ENCODE results near the gene SHC2.

The SHC2 gene

DNA sequence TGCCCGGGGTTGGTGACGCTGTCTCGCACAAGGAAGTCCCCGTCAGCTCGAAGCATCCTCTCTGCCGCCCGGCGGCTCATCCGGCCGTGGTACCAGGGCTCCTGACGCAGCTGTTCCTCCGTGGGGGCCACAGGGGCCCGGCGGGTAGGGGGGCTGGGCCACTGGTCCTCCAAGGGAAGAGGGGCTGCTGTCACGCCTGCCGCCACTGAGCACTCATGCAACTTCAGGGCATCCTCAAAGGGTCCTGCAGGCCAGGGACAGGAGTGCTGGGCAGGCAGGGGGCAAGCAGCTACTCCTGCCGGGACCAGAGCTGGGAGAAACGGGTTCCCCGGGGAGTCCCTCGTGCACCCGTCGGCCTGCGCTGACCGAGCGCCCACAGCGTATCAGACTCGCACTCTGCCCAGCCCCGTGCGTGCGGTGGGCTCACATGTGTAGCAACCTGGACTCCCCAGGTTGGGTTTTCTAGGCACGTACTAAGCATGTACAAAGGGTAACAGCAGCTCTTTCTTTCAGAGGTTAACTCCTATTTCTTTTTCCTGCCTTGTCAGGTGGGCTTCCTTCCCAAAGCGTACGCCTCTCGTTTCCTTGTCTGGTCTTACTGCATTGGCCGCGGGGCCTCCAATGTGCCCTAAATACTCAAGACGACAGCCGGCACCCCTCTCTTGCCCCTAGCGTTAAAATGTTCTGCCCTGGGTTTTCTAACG is 38.5 kb downstream of the SHC2 start:
- no peaks in the 10 kb centered on the region for H3F3A ChIP-seq (ENCODE audit: insufficient read depth, low read length)
- no peak overlapping the region for H3K27ac ChIP-seq (ENCODE audit: low read depth, low read length, poor library complexity, severe bottlenecking)
- H3K79me2 ChIP-seq (ENCODE audit: insufficient read depth, low read length), result no peaks in the 10 kb centered on the region
- no peak overlapping the region for H3K4me2 ChIP-seq (ENCODE audit: low read length)
- H3K4me1 ChIP-seq (ENCODE audit: insufficient read depth, low read length, severe bottlenecking), result no peaks in the 10 kb centered on the region
- no peaks in the 10 kb centered on the region for H4K20me1 ChIP-seq (ENCODE audit: insufficient read depth, low read length)
- no peaks in the 10 kb centered on the region for H3K27me3 ChIP-seq (ENCODE audit: insufficient read depth, low read length)
- TF ChIP-seq EZH2 (IDR thresholded peaks at IDR 0.05; ENCODE audit: borderline replicate concordance, low read length), result no peak
- TF ChIP-seq, protein P1, sequence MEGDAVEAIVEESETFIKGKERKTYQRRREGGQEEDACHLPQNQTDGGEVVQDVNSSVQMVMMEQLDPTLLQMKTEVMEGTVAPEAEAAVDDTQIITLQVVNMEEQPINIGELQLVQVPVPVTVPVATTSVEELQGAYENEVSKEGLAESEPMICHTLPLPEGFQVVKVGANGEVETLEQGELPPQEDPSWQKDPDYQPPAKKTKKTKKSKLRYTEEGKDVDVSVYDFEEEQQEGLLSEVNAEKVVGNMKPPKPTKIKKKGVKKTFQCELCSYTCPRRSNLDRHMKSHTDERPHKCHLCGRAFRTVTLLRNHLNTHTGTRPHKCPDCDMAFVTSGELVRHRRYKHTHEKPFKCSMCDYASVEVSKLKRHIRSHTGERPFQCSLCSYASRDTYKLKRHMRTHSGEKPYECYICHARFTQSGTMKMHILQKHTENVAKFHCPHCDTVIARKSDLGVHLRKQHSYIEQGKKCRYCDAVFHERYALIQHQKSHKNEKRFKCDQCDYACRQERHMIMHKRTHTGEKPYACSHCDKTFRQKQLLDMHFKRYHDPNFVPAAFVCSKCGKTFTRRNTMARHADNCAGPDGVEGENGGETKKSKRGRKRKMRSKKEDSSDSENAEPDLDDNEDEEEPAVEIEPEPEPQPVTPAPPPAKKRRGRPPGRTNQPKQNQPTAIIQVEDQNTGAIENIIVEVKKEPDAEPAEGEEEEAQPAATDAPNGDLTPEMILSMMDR (IDR thresholded peaks at IDR 0.05; ENCODE audit: low read length), result no peak
- H2AFZ ChIP-seq (ENCODE audit: low read length), result no peak overlapping the region
- no peak overlapping the region for H3K4me3 ChIP-seq (ENCODE audit: low read depth, low read length, poor library complexity, severe bottlenecking)
- H3K9ac ChIP-seq (ENCODE audit: low read length), result no peak overlapping the region
- H3K9me3 ChIP-seq (ENCODE audit: low read length), result no peaks in the 10 kb centered on the region
- no peaks in the 10 kb centered on the region for H3K9me2 ChIP-seq (ENCODE audit: low read depth, low read length)
- no peaks in the 10 kb centered on the region for H3K36me3 ChIP-seq (ENCODE audit: insufficient read depth, low read length)

DNA sequence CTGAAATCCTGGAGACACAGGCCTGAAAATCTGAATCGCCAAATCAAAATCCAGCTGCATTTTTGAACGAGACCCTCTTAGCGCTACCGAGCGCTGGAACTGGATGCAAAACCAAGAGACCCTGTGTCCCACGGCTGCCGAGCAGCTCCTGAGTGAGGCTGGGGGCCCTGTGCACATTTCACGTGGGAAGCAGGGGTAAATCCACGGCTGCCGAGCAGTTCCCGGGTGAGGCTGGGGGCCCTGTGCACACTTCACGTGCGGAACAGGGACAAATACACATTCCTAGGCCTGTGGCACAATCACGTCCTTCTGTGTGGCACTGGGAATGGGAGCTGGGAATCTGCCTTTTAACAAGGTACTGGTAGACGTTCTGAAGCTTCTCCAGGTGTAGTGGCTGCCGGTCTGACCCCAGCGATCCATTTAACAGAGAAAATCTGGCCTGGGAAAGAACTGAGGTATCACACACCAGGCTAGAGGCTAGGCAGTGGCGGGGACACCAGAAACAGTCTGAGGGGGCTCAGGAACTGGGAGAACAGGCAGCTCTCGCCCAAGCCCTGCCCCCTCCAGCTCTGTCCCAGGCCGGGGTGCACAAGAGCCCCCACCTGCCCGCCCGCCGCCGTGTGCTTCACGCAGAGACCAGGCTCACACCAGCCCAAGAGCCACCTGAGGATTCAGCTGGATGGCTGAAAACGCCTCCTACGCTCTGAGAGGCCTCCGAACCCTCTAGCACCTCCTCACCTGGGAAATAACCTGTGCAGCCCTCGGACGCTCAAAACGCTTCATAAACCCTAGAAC is 40.9 kb downstream of the SHC2 start:
- Histone ChIP-seq H3K9me3 (ENCODE audit: low read length) (no peaks in the 10 kb centered on the region), H4K20me1 (ENCODE audit: insufficient read depth, low read length) (no peaks in the 10 kb centered on the region), H3K9me2 (ENCODE audit: low read depth, low read length) (no peaks in the 10 kb centered on the region), H2AFZ (ENCODE audit: low read length) (no peak overlapping the region), H3K36me3 (ENCODE audit: insufficient read depth, low read length) (no peaks in the 10 kb centered on the region), H3K27me3 (ENCODE audit: insufficient read depth, low read length) (no peaks in the 10 kb centered on the region), H3K4me2 (ENCODE audit: low read length) (no peak overlapping the region), H3K9ac (ENCODE audit: low read length) (no peak overlapping the region), H3K4me1 (ENCODE audit: insufficient read depth, low read length, severe bottlenecking) (no peaks in the 10 kb centered on the region), H3F3A (ENCODE audit: insufficient read depth, low read length) (no peaks in the 10 kb centered on the region), H3K4me3 (ENCODE audit: low read depth, low read length, poor library complexity, severe bottlenecking) (no peak overlapping the region), H3K27ac (ENCODE audit: low read depth, low read length, poor library complexity, severe bottlenecking) (no peak overlapping the region), H3K79me2 (ENCODE audit: insufficient read depth, low read length) (no peaks in the 10 kb centered on the region)
- TF ChIP-seq, protein P1 (IDR thresholded peaks at IDR 0.05; ENCODE audit: low read length), result no peak
- no peak for TF ChIP-seq EZH2 (IDR thresholded peaks at IDR 0.05; ENCODE audit: borderline replicate concordance, low read length)

DNA sequence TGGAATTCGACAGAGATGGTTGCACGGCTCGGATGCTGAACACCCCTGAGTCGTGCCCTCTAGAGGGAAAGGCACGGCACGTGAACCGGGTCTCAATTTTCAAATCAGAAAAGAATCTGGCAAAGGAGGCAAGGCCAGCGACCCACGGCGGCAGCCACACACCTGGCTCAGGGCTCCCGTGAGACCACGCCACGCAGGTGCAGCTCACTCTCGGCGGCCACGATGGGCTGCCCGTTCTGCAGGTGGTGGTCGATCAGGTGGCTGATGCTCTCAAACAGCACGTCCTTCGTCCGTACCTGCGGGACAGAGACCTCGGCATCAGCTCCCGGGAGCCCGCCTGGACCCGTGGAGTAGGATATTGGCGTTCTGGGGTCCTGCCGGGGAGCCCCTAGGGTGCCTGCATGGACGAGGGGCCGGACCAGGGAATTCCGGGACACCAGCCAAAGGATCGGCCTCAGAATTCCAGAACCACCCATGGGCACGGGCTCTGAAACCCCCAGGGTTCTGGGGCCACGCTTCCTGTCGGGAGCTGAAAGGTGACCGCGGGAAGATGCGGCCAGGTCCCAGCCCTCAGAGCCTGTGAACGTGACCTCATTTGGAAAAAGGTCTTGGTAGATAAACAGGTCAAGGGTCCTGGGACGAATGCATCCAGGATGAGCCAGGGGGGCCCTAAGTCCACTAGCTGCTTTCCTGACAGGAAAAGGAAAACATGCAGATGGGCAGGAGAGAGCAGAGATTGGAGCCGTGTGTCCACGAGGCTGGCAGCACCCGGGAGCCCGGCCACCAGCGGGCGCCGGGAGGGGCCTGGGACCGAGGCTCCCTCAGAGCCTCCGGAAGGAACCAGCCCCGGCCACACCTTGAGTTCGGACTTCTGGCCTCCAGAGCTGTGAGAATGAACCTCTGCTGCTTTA is 41.8 kb downstream of the SHC2 start:
- TF ChIP-seq, protein P1 (IDR thresholded peaks at IDR 0.05; ENCODE audit: low read length), result no peak
- TF ChIP-seq EZH2 (IDR thresholded peaks at IDR 0.05; ENCODE audit: borderline replicate concordance, low read length), result no peak
- H3K4me1 ChIP-seq (ENCODE audit: insufficient read depth, low read length, severe bottlenecking), result no peaks in the 10 kb centered on the region
- no peaks in the 10 kb centered on the region for H4K20me1 ChIP-seq (ENCODE audit: insufficient read depth, low read length)
- H3K36me3 ChIP-seq (ENCODE audit: insufficient read depth, low read length), result no peaks in the 10 kb centered on the region
- H3F3A ChIP-seq (ENCODE audit: insufficient read depth, low read length), result no peaks in the 10 kb centered on the region
- no peaks in the 10 kb centered on the region for H3K9me3 ChIP-seq (ENCODE audit: low read length)
- no peak overlapping the region for H3K4me2 ChIP-seq (ENCODE audit: low read length)
- H3K27me3 ChIP-seq (ENCODE audit: insufficient read depth, low read length), result no peaks in the 10 kb centered on the region
- no peak overlapping the region for H2AFZ ChIP-seq (ENCODE audit: low read length)
- no peak overlapping the region for H3K27ac ChIP-seq (ENCODE audit: low read depth, low read length, poor library complexity, severe bottlenecking)
- no peak overlapping the region for H3K4me3 ChIP-seq (ENCODE audit: low read depth, low read length, poor library complexity, severe bottlenecking)
- no peaks in the 10 kb centered on the region for H3K9me2 ChIP-seq (ENCODE audit: low read depth, low read length)
- H3K9ac ChIP-seq (ENCODE audit: low read length), result no peak overlapping the region
- no peaks in the 10 kb centered on the region for H3K79me2 ChIP-seq (ENCODE audit: insufficient read depth, low read length)
